OCI-LY1 (cell line): Measurements from ENCODE around the gene TXNRD1.

Source experiments
- CTCF ChIP-seq: fragments of 200-600 bp; sonication (generic), shearing (Covaris generic); IDR thresholded peaks from 2 replicates; pipeline ENCODE4 v1.5.1; 2017; ENCODE audit warnings: mild to moderate bottlenecking, antibody characterized with exemption, low read length, moderate library complexity, mixed read lengths
- EZH2 ChIP-seq: fragments of 200-600 bp; sonication (generic), shearing (Covaris generic); IDR thresholded peaks from 2 replicates; pipeline ENCODE4 v1.8.0; 2017; ENCODE audit warnings: borderline replicate concordance, mixed run types, mild to moderate bottlenecking, antibody characterized with exemption, low read length, moderate library complexity, mixed read lengths

- TF ChIP-seq EZH2 (no peak), CTCF (no peak)
Observed at GRCh38 chr12:104312202-104312601, 96.6 kb downstream of the TXNRD1 start.
